Activated effector memory CD4-positive, alpha-beta T cell treated with anti-CD3 and anti-CD28 coated beads, Interleukin-2, amount 50 U/mL, for 16 hours (primary cell): Measurements from ENCODE around the gene RXRA.

ENCODE experiments used
- DNase-seq: peaks from one replicate; pipeline ENCODE4 v3.0.0-alpha.2; 2020

The RXRA gene

DNA sequence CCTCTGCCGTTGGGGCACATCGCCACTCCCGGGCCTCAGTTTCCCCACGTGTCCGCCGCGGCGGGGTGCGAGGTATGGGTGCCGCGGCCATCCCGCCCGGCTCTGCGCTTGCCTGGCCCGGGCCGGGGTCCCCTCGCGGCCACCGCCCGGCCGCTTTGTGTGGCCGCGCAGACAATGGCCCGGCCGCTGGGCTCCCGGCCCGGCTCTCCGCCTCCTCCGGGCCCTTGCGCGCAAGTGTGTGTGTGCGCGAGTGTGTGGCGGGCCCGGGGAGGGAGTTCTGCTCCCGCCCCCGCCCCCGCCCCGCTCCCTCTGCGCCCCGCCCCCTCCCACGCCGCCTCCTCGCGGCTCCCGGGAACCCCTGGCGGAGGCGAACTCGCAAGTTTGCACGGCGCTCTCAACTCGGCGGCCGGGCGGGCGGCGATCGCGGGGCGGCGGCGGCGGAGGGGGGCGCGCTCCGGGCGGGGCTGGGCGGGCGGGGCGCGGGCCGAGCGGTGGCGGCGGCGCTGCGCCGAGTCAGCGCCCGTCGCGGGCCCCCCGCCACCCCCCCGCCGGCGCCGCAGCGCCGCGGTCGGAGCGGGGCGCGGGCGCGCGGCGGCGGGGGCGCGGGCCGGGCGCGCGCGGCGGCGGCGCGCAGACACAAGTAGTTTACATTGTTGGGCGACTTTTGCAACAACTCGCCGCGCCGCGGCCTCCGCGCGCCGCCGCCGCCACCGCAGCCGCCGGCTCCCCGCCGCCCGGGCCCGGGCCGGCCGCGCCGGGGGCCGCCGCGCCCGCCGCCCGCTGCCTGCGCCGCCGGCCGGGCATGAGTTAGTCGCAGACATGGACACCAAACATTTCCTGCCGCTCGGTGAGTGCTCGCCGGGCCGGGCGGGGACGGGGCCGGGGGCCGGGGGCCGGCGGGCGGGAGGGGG, at the start of gene RXRA:
TSS of gene RXRA (plus strand) at position 643 of the 911 bp plus-strand sequence. CDS start at position 820, 177 bp downstream.
- DNase-seq = peak; percentile 89

DNA sequence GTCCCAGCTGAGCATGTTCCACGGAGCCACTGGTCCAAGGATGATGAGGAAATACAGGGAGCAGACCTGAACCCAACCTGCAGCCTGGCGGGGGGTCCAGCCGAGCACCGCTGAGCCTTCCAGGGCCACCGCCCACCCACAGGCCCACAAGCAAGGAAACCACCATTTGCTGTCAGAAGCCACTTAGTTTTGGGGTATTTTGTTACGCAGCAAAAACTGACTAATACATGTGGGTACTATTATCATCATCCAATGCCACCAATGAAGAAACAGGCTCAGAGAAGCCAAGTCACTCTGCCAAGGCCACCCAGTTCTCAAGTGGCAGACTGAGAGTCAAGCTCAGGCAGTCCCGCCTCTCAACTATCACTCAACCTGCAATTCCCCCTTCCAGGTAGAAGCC, 48.0 kb upstream of the RXRA start:
- no peak for DNase-seq

GRCh38 chr9:134278974-134279640, 47.1 kb upstream of the RXRA start:
- no peak for DNase-seq

DNA sequence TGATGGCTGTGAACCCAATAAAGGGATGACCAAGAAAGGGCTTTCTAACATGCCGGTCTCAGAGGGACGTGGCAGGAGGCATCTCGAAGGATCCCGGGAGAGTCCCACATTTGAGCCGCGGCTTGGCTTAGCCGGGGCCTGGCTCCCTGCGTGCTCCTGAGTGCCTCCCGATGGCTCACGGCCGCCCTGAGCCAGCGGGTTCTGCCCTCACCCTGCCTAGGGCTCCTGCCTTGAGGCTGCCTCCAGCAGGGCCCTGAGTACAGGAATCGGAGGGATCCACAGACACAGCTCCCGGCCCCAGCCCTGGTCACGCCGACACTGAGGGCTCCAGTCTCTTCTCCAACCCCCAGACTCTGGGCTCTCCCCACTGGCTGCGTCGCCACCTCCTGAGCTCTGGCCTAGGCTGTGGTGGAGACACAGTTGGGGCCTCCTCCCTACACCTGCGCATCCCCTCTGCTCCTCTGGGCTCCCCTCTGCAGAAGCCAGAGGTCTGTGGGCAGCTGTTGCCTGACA, 44.1 kb upstream of the RXRA start:
- no peak for DNase-seq

GRCh38 chr9:134283111-134283515, 43.1 kb upstream of the RXRA start:
- no peak for DNase-seq

- no peak for DNase-seq
These were observed 42.5 kb upstream of the RXRA start for GRCh38 chr9:134283692-134284265.

GRCh38 chr9:134284273-134284672, 42.0 kb upstream of the RXRA start:
- no peak for DNase-seq

DNA sequence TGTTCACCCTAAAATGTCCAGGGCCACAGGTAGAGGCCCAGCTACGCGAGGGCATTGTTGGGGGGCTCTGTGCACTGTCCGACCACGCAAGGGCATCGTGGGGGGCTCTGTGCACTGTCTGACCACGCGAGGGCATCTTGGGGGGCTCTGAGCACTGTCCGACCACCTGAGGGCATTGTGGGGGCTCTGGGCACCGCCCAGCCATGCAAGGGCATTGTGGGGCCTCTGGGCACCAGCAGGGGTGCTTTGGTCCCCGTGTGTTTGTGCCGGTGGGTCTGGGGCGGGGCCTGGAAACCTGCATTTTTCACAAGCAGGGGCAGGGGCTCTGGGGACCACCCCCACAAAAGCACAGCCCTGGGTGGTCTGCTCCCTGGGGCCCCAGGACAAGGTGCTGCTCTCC, 41.5 kb upstream of the RXRA start:
- DNase-seq = no peak

DNA sequence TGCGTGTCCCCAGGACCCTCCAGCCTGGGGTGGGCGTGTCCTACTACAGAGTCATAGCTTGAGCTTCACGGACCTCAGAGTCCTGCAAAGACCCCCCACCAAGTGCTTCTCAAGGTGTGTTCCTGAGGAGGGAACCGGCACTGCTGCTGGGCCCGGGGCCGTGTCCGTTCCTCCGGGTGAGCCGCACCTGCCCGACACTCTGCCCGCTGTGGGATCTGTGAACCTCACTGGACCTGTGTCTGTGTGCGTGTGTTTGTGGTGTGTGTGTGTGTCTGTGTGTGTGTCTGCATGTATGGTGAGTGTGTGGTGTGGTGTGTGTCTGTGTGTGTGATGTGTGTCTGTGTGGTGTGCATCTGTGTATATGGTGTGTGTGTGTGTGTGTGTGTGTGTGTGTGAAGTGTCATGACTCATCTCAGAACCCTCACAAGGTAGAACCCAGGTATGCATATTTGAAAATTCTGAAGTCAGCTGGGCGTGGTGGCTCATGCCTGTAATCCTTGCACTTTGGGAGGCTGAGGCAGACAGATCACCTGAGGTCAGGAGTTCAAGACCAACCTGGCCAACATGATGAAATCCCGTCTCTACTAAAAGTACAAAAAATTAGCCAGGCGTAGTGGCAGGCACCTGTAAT, 40.9 kb upstream of the RXRA start:
- DNase-seq = no peak

- no peak for DNase-seq
These were observed 39.6 kb upstream of the RXRA start for GRCh38 chr9:134286471-134287245.

DNA sequence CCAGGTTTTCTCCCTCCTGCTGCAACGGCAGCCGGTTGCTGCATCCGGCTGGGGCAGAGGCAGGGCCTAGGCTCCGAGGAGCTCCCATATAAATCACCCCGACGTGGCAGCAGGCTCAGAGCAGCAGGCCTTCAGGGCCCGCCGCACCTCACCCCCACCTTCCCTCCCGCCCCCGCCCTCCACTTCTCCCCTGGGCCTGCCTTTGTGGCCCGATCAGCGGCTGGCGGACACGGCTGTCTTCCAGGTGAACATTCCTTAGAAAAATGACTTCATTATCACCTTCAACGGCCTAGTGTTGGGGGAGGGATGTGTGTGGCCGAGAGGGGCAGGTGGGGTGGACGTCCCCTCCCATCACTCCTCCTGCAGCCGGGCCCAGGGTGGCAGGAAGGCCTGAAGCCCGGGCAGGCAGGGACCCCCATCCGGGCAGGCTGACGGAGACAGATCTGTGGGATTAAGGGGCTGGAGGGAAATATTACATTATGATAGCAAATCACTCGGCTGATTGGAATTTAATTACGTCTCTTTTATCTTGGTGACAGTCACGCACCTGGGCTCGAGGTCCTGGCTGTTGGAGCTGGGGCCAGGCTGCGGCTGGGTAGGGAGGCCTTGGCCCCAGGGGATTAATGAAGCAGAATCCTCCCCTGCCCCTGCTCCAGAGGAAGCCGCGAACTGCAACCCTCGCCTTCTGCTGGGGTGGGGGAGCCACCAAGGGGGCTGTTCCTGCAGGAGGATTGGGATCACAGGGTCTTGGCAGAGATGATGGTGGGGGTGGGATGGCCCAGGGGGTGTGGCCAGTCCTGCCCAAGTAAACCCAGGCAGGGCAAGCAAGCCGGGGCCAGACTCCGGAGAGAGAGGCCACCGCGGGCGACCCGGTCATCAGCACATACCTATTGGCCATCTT, 38.4 kb upstream of the RXRA start:
- DNase-seq = no peak

DNA sequence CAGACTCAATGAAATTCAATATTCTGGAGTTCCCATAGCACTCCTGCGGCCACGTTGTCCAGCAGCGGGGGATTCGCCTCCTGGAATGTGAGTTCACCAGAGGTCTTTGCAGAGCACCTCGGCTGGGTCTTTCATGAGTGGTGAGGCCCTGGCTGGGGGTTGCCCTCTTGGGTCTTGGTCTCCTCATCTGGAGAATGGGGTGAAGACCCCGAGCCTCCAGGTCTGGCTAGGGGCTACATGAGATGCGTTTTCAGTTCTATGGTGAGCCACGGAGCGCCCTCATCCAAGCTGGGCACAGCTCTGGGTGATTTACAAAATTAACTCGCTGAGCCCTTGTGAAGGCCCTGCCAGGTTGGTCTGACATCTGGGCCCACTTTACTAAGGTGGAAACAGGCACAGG, 37.5 kb upstream of the RXRA start:
- no peak for DNase-seq

- DNase-seq = no peak
These were observed 36.9 kb upstream of the RXRA start for GRCh38 chr9:134289241-134289875.

DNA sequence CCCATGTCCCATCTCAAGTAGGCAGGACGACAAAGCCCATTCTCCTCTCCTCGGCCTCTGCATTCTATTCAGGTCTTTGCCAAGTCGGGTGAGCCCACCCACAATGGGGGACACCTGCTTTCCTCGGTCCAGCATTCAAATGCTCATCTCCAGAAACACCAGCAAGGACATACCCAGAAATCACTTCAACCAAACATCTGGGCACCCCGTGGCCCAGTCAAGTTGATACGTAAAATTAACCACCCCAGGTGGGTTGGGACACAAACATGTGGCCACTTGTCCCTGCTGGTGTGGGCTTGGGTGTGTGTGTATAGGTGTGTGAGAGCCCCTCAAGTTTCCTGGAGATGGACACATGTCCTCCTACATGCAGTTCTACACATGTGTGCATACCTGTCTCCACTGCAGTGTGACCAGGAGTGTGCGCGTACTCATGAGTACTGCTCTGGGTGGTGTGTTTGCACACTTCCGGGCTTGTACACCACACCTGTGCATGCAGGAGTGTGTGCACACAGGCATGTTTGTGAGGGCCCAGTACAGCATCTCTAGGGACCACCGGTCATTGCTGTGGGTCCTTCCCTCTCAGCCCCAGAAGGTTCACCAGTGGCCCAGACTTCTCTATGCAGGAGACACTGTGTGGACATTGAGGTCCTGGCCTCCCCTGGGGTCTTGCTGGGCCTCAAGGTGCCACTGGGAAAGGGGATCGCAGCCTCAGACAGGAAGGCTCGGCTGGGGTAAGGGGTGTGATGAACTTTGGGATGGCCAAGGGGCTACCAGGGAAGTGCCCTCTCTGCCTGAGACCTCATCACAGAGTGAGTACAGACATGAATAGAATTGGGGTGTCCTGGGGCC, 35.4 kb upstream of the RXRA start:
- DNase-seq = no peak

DNA sequence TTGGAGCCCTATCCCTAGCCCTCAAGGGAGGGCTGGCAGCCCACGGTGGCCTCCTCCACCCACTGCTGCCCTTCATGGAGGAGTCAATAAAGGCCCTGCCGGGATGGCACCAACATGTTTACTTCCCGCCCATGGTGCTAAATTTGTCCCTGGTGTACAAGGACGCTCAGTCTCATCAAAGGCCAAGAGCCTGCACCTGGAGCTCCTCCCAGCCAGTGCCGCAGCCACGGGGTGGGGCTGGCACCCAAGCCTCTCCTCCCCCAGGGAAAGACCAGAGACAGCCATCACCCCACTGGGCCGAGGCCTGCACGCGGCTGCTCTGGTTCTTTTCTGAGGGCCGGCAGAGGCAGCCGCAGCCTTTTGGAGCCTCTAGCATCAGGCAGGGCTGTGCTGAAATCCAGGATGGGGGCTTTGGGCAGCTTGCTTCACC, 34.8 kb upstream of the RXRA start:
- no peak for DNase-seq

DNA sequence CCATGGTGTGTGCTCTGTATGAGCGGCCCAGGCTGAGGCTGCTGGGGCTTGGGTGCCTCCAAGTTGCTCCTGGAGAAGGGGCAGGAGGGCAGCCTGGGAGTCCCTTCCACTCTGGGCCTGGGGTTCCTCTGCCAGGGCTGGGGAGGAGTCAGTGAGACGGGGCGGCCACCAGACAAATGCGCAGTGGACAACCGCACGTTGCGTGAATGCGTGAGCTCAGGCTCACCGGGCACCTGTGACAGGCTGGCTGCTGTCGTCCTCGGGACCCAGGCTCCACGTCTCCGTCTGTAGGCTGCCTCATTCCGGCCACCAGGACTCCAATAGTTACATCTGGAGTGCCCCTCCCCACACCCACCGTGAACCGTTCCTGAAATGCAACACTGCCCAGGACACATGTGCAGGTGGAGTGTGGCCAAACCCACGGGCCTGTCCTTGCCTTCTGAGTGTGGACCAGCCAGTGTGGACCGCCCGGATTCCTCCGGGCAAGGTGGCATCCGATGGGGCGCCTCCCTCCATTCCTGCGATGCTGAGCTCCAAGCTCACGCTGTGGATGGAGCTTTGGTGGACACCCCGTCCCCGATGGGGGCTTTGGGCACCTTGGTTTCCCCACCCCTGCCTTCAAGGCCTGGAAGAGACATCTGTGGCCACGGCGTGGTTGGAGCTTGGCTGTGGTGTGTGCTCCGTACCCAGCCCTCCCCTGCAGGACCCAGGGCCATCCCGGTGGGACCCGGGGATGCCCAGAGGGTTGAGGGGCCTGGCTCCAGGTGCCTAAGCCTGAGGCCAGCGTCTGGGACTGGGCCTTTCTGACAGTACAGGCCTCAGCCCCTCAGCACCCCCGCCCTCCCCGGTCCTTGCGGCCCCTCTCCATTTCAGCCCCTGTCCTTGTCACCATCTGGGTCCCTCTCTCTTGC, 34.0 kb upstream of the RXRA start:
- DNase-seq = no peak

DNA sequence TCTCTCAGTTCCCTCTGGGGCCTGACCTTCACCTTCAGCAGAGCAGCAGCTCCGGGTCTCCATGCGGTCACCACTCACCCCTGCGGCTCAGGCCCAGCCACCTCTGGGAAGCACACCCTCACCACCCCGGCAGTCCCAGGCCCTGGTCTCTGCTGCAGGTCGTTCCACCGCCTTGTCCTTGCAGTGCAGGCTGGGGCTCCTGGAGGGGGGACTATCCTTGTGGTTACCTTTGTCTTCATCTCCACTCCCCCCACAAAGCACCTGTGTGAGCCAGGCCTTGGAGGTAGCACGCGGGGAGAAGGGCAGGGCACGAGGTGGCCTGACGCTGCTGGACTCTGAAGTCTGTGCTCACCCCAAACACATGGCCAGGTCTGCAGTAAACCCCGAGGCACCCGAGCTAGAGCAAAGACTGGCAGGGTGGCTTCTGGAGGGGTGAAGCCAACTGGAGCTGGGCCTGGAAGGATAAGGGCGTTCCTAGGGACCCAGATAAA, 33.2 kb upstream of the RXRA start:
- DNase-seq = no peak

DNA sequence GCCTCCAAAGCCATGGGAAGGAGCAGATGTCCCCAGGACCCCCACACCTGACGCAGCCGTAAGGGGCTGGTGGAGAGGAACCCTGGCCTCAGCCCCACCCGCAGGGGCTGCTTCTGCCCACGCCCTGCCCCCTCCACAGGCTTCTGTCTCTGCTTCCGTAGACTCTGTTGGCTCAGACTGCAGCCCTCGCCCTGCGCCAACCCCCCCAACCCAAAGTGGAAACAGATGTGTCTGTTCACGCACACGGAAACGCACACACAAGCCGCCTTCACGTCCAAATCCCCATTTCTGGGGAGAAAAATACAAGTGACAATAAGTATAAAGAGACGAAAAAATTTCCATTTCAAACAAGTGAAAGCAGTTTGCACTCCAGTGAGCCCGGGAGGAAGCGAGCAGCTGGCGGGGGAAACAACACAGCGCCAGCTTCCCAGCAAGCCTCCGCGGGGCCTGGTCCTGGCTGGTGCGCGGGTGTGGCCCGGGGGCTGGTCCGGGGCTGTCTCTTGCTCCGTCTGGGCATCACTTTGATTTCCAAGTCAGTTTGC, 32.6 kb upstream of the RXRA start:
- no peak for DNase-seq
